Loucy (cell line): ENCODE measurements around the gene MYL10.

Experiments used
- EZH2phosphoT487 ChIP-seq: fragments of 200-600 bp; IDR thresholded peaks from 2 replicates; pipeline ENCODE4 v1.6.1; 2018; ENCODE audit warnings: antibody characterized with exemption, mild to moderate bottlenecking, moderate library complexity, borderline replicate concordance
- TF ChIP-seq, protein P1 (sequence below): fragments of 200-600 bp; sonication (generic); conservative IDR thresholded peaks from 2 replicates; pipeline ENCODE4 v1.5.1; 2014; ENCODE audit warnings: mild to moderate bottlenecking, antibody characterized with exemption, low read length

- TF ChIP-seq, protein P1, sequence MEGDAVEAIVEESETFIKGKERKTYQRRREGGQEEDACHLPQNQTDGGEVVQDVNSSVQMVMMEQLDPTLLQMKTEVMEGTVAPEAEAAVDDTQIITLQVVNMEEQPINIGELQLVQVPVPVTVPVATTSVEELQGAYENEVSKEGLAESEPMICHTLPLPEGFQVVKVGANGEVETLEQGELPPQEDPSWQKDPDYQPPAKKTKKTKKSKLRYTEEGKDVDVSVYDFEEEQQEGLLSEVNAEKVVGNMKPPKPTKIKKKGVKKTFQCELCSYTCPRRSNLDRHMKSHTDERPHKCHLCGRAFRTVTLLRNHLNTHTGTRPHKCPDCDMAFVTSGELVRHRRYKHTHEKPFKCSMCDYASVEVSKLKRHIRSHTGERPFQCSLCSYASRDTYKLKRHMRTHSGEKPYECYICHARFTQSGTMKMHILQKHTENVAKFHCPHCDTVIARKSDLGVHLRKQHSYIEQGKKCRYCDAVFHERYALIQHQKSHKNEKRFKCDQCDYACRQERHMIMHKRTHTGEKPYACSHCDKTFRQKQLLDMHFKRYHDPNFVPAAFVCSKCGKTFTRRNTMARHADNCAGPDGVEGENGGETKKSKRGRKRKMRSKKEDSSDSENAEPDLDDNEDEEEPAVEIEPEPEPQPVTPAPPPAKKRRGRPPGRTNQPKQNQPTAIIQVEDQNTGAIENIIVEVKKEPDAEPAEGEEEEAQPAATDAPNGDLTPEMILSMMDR, result no peak
- TF ChIP-seq EZH2phosphoT487, result no peak
Observed at GRCh38 chr7:101636822-101637623, 7.9 kb upstream of the MYL10 start.
